NCI-H2227 (cell line): ENCODE results near the gene SERP1.

Experiments used
- DNase-seq: peaks from one replicate; lab custom pipeline; 2025; ENCODE audit not compliant: unreplicated experiment; lab: John Stamatoyannopoulos, UW

The SERP1 gene

GRCh38 chr3:150494411-150494977, 51.8 kb downstream of the SERP1 start:
- DNase-seq, result no peak
